Smooth muscle cell (in vitro differentiated cells): ENCODE results near the gene CEACAM18. TPM values are rescaled to one million over a fixed set of nuclear protein-coding genes. Genes with fewer than 3 reads are reported as not detected.

Experiments
- DNase-seq: peaks from one replicate; lab custom pipeline; 2025; ENCODE audit not compliant: unreplicated experiment; lab: John Stamatoyannopoulos, UW
- H2AFZ ChIP-seq: fragments of 200-600 bp; sonication (generic); 2 replicates; pipeline ENCODE4 v1.6.0; 2016; ENCODE audit warnings: antibody characterized with exemption, low read depth, mild to moderate bottlenecking
- H3F3A ChIP-seq: fragments of 200-600 bp; sonication (generic); 2 replicates; pipeline ENCODE4 v1.6.0; 2017; ENCODE audit warnings: antibody characterized with exemption, low read depth
- H3K27ac ChIP-seq: fragments of 200-600 bp; sonication (generic); 2 replicates; pipeline ENCODE4 v1.5.1; 2016; ENCODE audit warnings: low read depth, mild to moderate bottlenecking
- H3K27me3 ChIP-seq: fragments of 200-600 bp; sonication (generic); 2 replicates; pipeline ENCODE4 v1.6.1; 2016; ENCODE audit warnings: low read depth, mild to moderate bottlenecking
- H3K36me3 ChIP-seq: fragments of 200-600 bp; sonication (generic); 2 replicates; pipeline ENCODE4 v1.5.1; 2016; ENCODE audit warnings: low read depth
- H3K4me1 ChIP-seq: fragments of 200-600 bp; sonication (generic); 2 replicates; pipeline ENCODE4 v1.5.1; 2016; ENCODE audit warnings: low read depth
- H3K4me2 ChIP-seq: fragments of 200-600 bp; sonication (generic); 2 replicates; pipeline ENCODE4 v1.6.0; 2016; ENCODE audit warnings: mild to moderate bottlenecking
- H3K4me3 ChIP-seq: fragments of 200-600 bp; sonication (generic); 2 replicates; pipeline ENCODE4 v1.5.1; 2016; ENCODE audit warnings: mild to moderate bottlenecking
- H3K79me2 ChIP-seq: fragments of 200-600 bp; sonication (generic); 2 replicates; pipeline ENCODE4 v1.6.0; 2016; ENCODE audit warnings: low read depth, mild to moderate bottlenecking
- H3K9ac ChIP-seq: fragments of 200-600 bp; sonication (generic); 2 replicates; pipeline ENCODE4 v1.6.0; 2016; ENCODE audit warnings: low read depth
- H3K9me3 ChIP-seq: fragments of 200-600 bp; sonication (generic); replicated peaks from 2 replicates; pipeline ENCODE4 v1.5.1; 2016; ENCODE audit warnings: low read depth
- H4K20me1 ChIP-seq: fragments of 200-600 bp; sonication (generic); 2 replicates; pipeline ENCODE4 v1.6.0; 2016; ENCODE audit warnings: low read depth
- CTCF ChIP-seq: fragments of 200-600 bp; sonication (generic); IDR thresholded peaks from 2 replicates; pipeline ENCODE4 v1.5.1; 2017; ENCODE audit warnings: borderline replicate concordance, mild to moderate bottlenecking, antibody characterized with exemption; ENCODE audit not compliant: insufficient read depth, poor library complexity, severe bottlenecking
- WGBS: methylation state at CpG from one replicate; pipeline ENCODE4 v1.1.7; 2016; ENCODE audit warnings: low lambda C conversion rate; 5-methylcytosine and 5-hydroxymethylcytosine counted together
- polyA plus RNA-seq: library from polyadenylated mRNA; unstranded; fragments of >200 nt; fragmentation: Nextera tagmentation; extraction: Ambion mirVana; gene quantifications from 2 replicates; pipeline ENCODE4 v1.2.1, GENCODE V29; 2016
- total RNA-seq: library from RNA; depleted of rRNA; stranded (reverse); fragments of >200 nt; gene quantifications from 2 replicates; pipeline ENCODE4 v1.2.3, GENCODE V29; 2014

CEACAM18 gene
- total and polyA plus RNA-seq, 2 experiments from 2014 or later = not detected

- Histone ChIP-seq H3K4me3 (no peak overlapping the region), H3K9me3 (no peaks in the 10 kb centered on the region), H3K4me1 (no peaks in the 10 kb centered on the region), H3K4me2 (no peak overlapping the region), H3K27me3 (no peaks in the 10 kb centered on the region), H3K36me3 (no peaks in the 10 kb centered on the region), H3K27ac (no peak overlapping the region), H3K79me2 (no peaks in the 10 kb centered on the region), H2AFZ (no peak overlapping the region), H3F3A (no peaks in the 10 kb centered on the region), H3K9ac (no peak overlapping the region), H4K20me1 (no peaks in the 10 kb centered on the region)
- TF ChIP-seq CTCF = no peak
- no peak for DNase-seq
- WGBS = 54% methylated on average over 1 of the region's 1 CpG
Measured at GRCh38 chr19:51469629-51470028, 8.7 kb upstream of the CEACAM18 start.

- no peaks in the 10 kb centered on the region for H3F3A ChIP-seq
- 90% methylated on average over 9 of the region's 9 CpGs for WGBS
- TF ChIP-seq CTCF = no peak
Measured at GRCh38 chr19:51470966-51471365, 7.4 kb upstream of the CEACAM18 start.

GRCh38 chr19:51471527-51471926 is 6.8 kb upstream of the CEACAM18 start:
- H3K36me3 ChIP-seq = no peaks in the 10 kb centered on the region
- no peak for TF ChIP-seq CTCF

More at GRCh38 chr19:51470966-51471365, 7.4 kb upstream of the CEACAM18 start:
- no peaks in the 10 kb centered on the region for H3K4me1 ChIP-seq
- no peaks in the 10 kb centered on the region for H3K36me3 ChIP-seq
- no peaks in the 10 kb centered on the region for H3K27me3 ChIP-seq
- no peak overlapping the region for H3K9ac ChIP-seq
- H2AFZ ChIP-seq = no peak overlapping the region
- H3K9me3 ChIP-seq = no peaks in the 10 kb centered on the region
- no peak for DNase-seq
- H3K4me3 ChIP-seq = no peak overlapping the region
- no peaks in the 10 kb centered on the region for H4K20me1 ChIP-seq
- no peak overlapping the region for H3K27ac ChIP-seq
- H3K4me2 ChIP-seq = no peak overlapping the region
- no peaks in the 10 kb centered on the region for H3K79me2 ChIP-seq

DNA sequence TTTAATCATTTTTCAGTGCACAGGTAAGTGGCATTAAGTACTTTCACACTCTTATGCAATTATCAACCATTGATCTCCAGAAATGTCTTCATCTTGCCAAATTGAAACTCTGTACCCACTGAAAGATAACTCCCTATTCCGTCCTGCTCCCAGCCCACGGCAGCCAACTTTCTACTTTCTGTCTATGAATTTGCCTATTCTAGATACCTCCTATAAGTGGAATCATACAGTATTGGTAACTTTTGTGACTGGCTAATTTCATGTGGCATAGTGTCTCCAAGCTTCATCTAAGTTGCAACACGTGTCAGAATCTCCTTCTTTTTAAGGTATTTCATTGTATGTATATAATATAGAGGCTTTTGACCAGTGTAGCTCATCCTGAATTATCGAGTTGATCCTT is 5.7 kb upstream of the CEACAM18 start:
- Histone ChIP-seq H3K9me3 (no peaks in the 10 kb centered on the region), H3K4me2 (no peak overlapping the region), H3K79me2 (no peaks in the 10 kb centered on the region), H3K9ac (no peak overlapping the region), H3K27me3 (no peaks in the 10 kb centered on the region), H3K4me3 (no peak overlapping the region), H3F3A (no peaks in the 10 kb centered on the region), H3K4me1 (no peaks in the 10 kb centered on the region), H3K27ac (no peak overlapping the region), H3K36me3 (no peaks in the 10 kb centered on the region), H2AFZ (no peak overlapping the region), H4K20me1 (no peaks in the 10 kb centered on the region)
- WGBS = 23% methylated on average over 4 of the region's 4 CpGs
- TF ChIP-seq CTCF = no peak
- DNase-seq = no peak

More at GRCh38 chr19:51471527-51471926, 6.8 kb upstream of the CEACAM18 start:
- whole genome bisulfite sequencing = 92% methylated on average over 1 of the region's 1 CpG
- DNase-seq = no peak
- no peaks in the 10 kb centered on the region for H3K27me3 ChIP-seq
- H3K79me2 ChIP-seq = no peaks in the 10 kb centered on the region
- H3F3A ChIP-seq = no peaks in the 10 kb centered on the region
- H3K4me2 ChIP-seq = no peak overlapping the region
- no peaks in the 10 kb centered on the region for H3K9me3 ChIP-seq
- H3K9ac ChIP-seq = no peak overlapping the region
- no peak overlapping the region for H2AFZ ChIP-seq
- H3K4me1 ChIP-seq = no peaks in the 10 kb centered on the region
- H3K4me3 ChIP-seq = no peak overlapping the region
- H3K27ac ChIP-seq = no peak overlapping the region
- H4K20me1 ChIP-seq = no peaks in the 10 kb centered on the region
